ENCODE results near the gene SYNPO2. TPM values are rescaled to one million over a fixed set of nuclear protein-coding genes. Genes with fewer than 3 reads are reported as not detected.
"Not testable (repeated sequence)": the region's sequence is repeated elsewhere in the genome, so short reads cannot be mapped to it uniquely, and the experiment has no call there.

The SYNPO2 gene
- polyA plus RNA-seq, 3 donors: 2.2 to 28.5 (median 27.8) TPM

DNA sequence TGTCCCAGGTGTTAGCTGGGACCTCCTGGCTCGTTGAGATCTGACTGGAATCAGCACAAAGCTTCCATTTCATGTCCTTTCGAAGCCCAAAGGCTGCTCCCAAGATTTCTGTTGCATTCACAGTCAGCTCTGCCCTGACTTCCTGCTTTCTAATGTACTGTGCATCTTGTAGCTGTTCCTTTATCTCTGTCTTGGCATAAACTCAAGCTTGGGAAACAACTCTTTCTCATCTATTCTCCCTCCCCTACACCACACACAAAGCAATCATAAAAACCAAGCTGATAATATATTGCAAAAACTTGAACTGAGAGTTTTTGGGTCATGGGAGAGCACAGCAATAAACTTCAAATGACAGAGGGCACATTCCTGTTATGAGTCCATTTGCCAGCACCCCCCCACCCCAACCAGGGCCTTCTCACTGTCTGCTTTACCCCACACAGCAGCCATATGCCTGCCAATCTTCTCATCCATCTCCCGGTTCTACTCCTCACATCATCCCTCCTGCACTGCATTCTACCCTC, 76.3 kb downstream of the SYNPO2 start:
- 38 to 52% (median 51%) methylated on average over 3 of the region's 3 CpGs for WGBS, 3 donors
- H3K27ac ChIP-seq (ENCODE audit: low read depth, low read length): no peak overlapping the region

DNA sequence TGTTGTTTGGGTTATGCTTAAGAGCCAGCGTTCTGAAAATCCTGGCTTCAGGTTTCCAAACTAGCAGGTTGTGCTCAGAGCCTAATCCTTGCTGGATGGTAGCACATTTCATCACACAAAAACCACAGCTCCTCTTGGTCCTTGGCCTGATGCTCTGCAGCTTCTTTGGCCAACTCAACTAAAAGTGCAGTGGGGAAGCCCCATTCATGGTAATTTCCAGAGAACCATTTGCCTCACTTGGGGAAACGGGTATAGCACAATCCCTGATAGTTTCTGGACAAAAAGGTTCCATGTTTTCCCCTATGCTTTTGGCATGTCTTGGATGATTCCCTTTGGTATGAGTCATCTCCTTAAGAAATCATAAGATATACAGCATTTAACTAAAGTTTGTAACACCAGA, 78.7 kb downstream of the SYNPO2 start:
- H3K27ac ChIP-seq (ENCODE audit: low read depth, low read length): no peak overlapping the region
- 56 to 78% (median 74%) methylated on average over 2 of the region's 2 CpGs for WGBS, 3 donors

DNA sequence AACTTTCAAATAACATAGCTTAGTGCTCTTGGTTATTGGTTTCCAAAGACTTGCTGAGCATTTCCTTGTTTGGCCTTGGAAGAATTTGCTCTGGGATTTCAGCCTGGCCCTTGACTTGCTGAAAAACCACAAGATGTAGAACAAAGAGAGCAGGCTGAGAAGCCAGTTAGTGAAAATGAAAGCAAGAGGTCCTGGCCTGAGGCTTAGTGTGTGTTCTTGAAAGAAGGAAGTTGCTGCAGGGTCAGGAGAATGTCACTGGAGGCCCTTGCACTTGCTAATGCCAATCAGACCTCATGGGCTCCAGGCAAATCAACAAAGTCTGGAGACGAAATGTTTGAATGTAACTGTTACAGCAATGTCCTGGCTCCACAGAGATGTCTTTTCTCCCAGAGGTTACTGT, 79.4 kb downstream of the SYNPO2 start:
- 7 to 53% (median 22%) methylated on average over 1 of the region's 1 CpG for WGBS, 3 donors
- H3K27ac ChIP-seq (ENCODE audit: low read depth, low read length): no peak overlapping the region

DNA sequence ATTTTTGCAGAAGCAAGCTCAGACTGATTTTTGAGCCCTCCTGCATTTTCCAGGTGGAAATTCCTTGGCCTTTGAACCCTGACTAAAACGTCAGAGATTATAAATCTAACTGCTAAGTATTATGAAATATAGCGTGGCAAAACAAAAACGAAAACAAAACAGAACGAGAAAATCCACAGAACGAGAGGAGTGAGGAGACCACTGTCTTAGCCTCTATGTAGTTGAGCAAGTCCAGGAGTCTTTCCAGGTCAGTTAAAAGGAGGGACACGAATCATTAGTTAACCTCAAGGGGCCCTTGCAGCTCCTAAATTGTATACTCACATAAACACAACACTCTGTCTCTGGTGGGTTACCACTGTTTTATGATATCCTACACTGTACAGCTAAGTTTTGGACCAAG, 80.2 kb downstream of the SYNPO2 start:
- 23 to 39% (median 30%) methylated on average over 6 of the region's 6 CpGs for WGBS, 3 donors
- H3K27ac ChIP-seq (ENCODE audit: low read depth, low read length): no peak overlapping the region

DNA sequence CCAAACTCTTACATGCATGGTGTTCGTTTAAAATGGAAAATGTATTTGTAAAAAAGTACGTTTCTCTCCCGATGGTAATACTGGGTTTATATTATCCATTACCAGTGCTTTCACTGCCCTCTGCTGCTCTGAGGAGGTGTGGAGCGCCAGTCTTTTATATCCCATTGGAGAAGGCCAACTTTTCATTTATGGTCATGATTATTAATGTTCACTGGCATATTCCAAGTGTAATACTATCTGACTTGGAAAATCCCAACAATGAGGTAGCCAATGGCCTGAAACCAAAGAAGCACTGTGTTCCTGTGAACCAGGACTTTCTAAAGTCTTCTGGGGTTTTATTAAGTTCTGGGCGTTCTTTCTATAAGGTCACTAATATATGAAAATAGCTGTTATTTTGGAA, 80.7 kb downstream of the SYNPO2 start:
- no peak overlapping the region for H3K27ac ChIP-seq (ENCODE audit: low read depth, low read length)
- 14 to 29% (median 23%) methylated on average over 5 of the region's 5 CpGs for WGBS, 3 donors

DNA sequence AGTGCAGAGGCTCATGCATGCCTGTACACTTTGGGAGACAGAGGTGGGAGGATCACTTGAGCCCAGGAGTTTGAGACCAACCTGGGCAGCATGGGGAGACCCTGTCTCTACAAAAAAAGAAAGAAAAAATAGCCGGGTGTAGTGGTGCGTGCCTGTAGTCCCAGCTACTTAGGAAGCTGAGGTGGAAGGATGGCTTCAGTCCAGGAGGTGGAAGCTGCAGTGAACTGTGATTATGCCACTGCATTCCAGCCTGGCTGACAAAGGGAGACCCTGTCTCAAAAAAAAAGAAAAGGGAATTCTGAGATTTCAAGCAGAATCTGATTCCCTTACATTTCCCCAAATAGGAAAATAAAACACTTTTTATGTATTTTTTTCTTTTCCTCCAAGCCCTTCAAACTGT, 83.5 kb downstream of the SYNPO2 start:
- no peak overlapping the region for H3K27ac ChIP-seq (ENCODE audit: low read depth, low read length)
- 77 to 92% (median 78%) methylated on average over 2 of the region's 2 CpGs for WGBS, 3 donors

DNA sequence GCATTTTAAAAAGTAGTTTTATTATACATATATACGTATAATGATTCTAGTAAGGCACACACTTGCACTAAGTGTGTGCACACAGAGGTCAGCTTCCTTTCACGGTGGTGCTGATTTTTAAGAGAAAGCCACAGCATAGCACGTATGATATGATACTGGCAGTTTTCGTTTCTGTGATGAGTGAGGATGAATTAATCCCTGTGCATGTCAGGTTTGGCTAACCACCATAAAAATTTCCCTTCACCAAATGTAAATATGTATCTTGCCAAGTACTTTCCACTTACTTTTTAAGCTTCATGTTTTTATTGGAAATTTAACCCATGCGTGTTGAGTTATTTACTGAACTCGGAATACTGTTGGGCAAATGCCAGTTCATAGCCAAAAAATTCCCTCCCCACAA, 84.6 kb downstream of the SYNPO2 start:
- WGBS, 3 donors: 46 to 65% (median 61%) methylated on average over 6 of the region's 6 CpGs

DNA sequence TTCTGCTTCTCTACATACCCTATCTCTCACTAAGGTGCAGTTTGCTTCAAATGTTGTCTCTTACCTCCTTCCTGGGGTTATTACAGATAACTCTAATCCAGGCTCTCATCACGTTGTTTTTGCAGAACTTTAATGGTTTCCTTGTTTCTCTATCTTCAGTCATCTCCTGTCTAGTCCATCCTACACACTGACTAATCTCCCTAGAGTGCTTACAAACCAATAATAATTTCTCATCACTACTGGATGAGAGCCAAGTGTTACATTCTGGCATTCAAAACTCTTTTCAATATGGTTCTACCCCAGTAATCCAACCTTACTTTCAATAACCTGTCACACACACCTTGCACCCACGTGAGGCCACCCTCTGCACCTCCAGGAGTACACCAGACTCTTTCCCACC, 86.1 kb downstream of the SYNPO2 start:
- H3K27ac ChIP-seq (ENCODE audit: low read depth, low read length): no peak overlapping the region
- 52 to 76% (median 53%) methylated on average over 2 of the region's 2 CpGs for WGBS, 3 donors

More for the DNA sequence above, 84.6 kb downstream of the SYNPO2 start:
- H3K27ac ChIP-seq (ENCODE audit: low read depth, low read length): no peak overlapping the region

DNA sequence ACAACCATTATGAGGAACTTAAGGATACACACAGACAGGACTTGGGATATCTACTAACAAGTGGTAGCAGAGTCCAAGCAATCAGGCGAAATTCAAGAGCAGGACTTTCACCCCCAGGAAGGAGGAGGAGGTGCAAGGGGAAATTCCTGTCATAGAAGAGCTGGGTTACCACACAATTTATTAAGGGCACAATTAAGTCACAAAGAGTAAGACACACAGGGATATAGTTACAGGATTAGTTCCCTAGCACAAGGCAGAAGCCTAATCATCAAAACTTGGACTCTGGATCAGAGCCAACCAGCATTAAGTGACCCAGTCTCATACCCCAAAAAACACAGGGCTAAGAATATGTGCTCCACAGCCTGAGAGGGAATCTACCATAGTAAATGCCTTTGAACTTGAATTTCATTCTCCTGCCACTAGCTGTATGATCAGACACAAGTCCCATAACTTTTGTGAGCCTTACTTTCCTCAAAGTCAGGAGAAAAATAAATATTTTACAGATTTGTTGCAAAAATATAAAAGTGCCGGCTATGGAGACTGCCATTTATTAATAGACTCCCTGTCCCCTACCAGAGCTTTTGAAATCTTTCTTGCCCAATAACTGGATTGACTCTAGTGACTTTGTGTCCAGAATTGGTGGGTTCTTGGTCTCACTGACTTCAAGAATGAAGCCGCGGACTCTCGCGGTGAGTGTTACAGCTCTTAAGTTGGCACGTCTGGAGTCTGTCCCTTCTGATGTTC, 87.0 kb downstream of the SYNPO2 start:
- WGBS, 3 donors: 79 to 90% (median 85%) methylated on average over 7 of the region's 7 CpGs
- H3K27ac ChIP-seq (ENCODE audit: low read depth, low read length): no peak overlapping the region

DNA sequence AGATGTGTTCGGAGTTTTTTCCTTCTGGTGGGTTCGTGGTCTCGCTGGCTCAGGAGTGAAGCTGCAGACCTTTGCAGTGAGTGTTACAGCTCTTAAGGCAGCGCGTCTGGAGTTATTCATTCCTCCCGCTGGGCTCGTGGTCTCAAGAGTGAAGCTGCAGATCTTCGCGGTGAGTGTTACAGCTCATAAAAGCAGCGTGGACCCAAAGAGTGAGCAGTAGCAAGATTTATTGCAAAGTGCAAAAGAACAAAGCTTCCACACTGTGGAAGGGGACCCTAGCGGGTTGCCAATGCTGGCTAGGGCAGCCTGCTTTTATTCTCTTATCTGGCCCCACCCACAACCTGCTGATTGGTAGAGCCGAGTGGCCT, 87.5 kb downstream of the SYNPO2 start:
- H3K27ac ChIP-seq (ENCODE audit: low read depth, low read length): not testable (repeated sequence)
- WGBS, 3 donors: 92 to 98% (median 96%) methylated on average over 12 of the region's 12 CpGs

DNA sequence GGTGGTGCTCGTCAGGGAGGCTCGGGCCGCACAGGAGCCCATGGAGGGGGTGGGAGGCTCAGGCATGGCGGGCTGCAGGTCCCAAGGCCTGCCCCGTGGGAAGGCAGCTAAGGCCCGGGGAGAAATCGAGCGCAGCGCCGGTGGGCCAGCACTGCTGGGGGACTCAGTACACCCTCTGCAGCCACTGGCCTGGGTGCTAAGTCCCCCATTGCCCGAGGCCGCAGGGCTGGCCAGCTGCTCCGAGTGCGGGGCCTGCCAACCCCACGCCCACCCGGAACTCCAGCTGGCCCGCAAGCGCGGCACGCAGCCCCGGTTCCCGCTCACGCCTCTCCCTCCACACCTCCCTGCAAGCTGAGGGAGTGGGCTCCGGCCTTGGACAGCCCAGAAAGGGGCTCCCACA, 88.4 kb downstream of the SYNPO2 start:
- WGBS, 3 donors: 87 to 96% (median 92%) methylated on average over 5 to 24 of the region's 24 CpGs
- H3K27ac ChIP-seq (ENCODE audit: low read depth, low read length): not testable (repeated sequence)

DNA sequence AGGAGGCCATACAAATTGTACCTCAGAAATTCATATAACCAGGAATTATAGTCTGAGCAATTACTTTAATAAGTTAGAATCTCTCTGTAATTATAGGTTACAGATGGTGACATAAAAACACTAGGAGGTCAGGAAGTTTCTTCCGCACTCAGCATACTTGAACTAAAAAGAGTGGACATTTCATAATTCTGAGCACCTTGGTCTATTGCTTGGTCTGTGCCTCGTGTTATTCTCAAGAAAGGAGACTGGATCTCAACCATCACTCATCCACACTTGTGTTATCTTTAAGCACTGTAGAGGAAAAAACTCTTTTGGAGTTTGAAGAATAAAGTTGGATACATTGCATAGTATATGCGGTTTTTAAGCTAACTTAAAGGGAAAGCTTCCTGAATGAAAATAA, 91.1 kb downstream of the SYNPO2 start:
- no peak overlapping the region for H3K27ac ChIP-seq (ENCODE audit: low read depth, low read length)
- WGBS, 3 donors: 78 to 86% (median 85%) methylated on average over 3 of the region's 3 CpGs

DNA sequence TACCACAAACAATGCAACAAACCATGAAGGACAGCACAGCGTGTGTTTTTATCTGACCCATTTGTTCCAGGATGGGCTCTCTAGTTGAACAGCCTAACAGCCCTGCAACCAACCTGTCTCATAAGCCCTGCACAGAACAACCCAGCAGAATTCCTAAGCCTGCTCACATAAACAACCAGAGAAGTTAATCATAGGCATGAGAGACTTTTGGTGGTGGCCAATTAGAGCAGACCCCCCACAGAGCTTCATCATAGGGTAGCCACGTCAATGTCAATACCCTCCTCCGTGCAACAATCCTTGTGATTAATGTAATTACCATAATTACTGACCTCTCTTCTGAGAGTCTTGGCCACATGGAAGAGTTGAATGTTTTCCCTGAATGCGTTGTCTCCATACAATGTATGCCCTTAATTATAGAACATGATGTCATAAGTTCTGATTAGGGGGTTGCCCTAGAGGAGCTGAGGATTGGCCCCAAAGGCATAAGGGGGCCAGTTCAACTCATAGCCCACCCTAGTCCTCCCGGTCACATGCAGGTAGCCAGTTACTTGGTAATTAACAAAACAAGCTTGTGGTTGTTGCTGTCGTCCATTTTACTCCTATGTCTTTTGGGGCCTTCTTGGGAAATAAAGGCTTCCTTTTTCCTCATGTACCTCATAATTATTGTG, 92.7 kb downstream of the SYNPO2 start:
- no peak overlapping the region for H3K27ac ChIP-seq (ENCODE audit: low read depth, low read length)
- 50 to 66% (median 61%) methylated on average over 6 of the region's 6 CpGs for WGBS, 3 donors

DNA sequence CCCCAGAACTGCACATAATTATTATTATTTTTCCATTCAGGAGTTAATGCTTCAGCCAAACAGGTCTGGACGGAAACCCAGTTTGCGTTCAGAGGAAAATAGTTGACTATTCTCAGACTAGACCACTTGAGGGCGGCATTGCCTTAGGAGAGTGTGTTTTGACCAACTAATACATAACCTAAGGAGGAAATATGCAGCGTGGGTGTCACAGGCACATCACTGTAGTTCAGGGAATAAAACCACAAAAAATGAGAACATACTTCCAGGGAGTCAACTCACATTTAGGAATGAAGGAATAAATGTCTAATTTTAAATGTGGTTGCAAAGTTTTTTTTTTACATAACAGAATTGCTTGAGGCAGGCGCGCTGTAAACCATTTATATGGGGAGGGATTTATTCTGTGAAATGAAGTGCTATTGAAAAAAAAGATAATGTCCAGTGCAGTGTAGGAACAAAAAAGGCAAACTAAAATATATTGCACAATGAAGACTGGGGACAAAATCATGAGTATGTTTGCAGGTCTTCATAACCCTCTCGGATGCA, 93.3 kb downstream of the SYNPO2 start:
- no peak overlapping the region for H3K27ac ChIP-seq (ENCODE audit: low read depth, low read length)
- 31 to 40% (median 37%) methylated on average over 7 of the region's 7 CpGs for WGBS, 3 donors

DNA sequence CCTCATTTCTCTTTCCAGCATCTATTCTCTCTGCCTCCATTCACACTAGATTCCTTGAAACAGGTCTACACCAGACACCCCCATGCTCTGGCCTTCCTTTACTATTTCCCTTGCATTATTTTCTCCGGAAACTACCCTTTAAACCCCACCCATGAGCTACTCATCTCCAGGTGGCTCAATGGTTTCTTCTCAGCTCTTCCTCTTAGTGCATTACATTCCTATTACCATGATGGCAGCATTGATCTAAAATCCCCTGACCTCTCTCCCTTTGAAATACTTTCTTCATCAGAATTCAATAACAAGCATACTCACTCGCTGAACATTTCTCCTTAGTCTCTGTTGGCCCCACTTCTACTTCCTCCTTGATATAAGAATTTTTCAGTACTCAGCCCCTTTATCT, 94.6 kb downstream of the SYNPO2 start:
- 79 to 87% (median 80%) methylated on average over 2 of the region's 2 CpGs for WGBS, 3 donors
- H3K27ac ChIP-seq (ENCODE audit: low read depth, low read length): no peak overlapping the region

DNA sequence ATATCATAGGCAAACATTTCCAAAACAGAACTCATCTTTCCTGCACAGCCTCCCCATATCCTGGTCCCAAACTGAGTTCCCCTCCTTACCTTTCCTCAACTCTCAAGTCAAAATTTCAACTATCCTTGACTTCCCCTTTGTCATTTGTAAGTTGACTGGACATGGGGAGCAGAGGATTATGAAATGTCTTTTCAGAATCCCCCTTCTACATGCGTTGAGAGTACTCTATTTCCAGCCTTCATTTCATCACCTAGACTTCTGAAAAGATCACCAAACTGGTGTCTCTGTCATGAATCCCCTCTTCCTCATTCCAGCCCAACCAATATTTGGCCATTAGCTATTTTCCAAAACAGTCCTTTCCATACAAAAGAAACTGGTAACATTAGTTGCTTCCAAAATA, 95.2 kb downstream of the SYNPO2 start:
- whole genome bisulfite sequencing, 3 donors: 33 to 63% (median 50%) methylated on average over 1 of the region's 1 CpG
- no peak overlapping the region for H3K27ac ChIP-seq (ENCODE audit: low read depth, low read length)

DNA sequence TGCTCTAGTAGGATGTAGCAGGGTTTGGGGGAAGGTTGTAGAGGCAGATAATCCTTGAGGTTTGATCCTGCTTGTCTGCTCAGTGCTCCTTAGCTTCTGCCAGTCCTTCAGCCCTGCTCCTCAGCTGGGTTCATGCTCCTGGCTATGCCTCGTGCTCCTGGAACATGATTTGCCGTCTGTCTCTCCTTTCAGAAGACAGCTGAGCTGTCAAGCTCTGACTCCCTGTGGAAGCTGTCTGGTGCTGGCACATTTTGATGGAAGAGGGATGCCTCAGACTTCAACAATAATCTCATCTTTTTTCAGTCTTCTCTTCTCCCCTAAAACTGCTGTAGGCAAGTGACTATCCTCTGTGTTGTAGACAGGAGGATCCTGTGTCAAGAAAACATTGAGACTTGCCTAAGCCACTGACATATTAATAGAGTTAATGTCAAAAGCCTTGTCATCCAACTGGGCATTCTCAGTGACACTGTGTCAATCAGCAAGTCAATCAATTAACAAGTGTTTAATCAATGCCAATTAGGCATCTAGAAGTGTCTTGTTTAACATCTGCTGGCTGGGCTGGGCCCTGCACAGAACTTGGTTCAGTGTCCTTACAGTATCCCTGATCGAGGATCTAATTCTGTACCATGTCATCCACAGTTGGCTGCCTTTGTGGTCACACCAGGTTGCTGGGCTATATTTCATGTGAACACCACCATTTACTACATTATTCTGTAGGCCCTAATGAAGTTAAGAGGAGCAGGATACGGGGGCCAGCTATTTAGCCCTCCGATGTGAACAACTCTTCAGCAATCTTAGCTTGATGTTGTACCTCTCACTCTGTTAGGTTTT, 96.7 kb downstream of the SYNPO2 start:
- 85 to 91% (median 90%) methylated on average over 5 of the region's 5 CpGs for WGBS, 3 donors
- H3K27ac ChIP-seq (ENCODE audit: low read depth, low read length): no peak overlapping the region

DNA sequence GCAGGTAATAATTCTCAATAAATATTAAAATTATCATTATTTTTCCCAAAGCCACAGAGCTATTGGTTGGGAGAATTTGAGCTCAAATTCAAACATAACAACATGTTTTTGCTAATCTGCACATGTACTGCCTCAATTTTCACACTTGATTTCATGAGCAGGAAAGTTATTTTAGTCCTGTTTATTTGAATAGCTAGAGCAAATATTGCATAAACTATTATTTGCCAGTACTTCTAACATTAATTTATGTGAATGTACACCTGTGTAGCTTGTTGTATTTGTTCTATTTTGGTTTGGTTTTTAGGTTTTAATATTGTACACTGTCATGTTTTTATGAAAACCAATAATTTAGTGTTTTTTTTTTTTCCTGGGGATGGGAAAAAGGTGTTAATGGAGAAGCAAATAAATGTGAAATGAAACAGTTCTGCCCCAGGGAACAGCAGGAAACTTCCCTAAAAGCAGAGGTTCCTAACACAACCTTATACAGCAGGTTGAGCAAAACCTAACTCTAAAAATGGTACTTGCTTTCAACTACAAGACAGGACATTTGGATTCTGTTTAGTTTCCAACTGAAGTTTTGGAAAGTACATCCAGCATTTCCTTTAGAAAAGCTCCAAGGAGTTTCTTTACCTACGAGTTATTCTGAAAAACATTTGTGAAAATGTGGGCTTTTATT, 99.4 kb downstream of the SYNPO2 start:
- H3K27ac ChIP-seq (ENCODE audit: low read depth, low read length): no peak overlapping the region
- 74 to 87% (median 81%) methylated on average over 1 of the region's 1 CpG for WGBS, 3 donors
